K562 (cell line): ENCODE data around the gene SNRPD2. TPM values are rescaled to one million over a fixed set of nuclear protein-coding genes. Genes with fewer than 3 reads are reported as not detected.
A peak's percentile ranks its signal among the peaks of the same experiment; 100 is the strongest.

Experiments
- CREB3L1 ChIP-seq: fragments of 450-650 bp; IDR thresholded peaks from 2 replicates; pipeline ENCODE4 v1.6.1; 2014; ENCODE audit warnings: low read depth, mild to moderate bottlenecking, moderate library complexity, borderline replicate concordance
- KDM1A ChIP-seq, 2 experiments: fragments of 450-650 bp; IDR thresholded peaks; 2 replicates each; pipeline ENCODE4 v1.6.1; 2016; ENCODE audit warnings: mild to moderate bottlenecking in 2 of 2
- MTF1 ChIP-seq: fragments of 250-450 bp; sonication (Bioruptor Pico); IDR thresholded peaks from 2 replicates; pipeline ENCODE4 v1.9.0; 2021; ENCODE audit warnings: moderate library complexity, mild to moderate bottlenecking, inconsistent platforms, borderline replicate concordance
- NR2C2 ChIP-seq, 2 experiments: fragments of 200-800 bp in 1 of 2; sonication (Bioruptor generic) in 1 of 2; sonication (generic) in 1 of 2; formaldehyde crosslinking in 1 of 2; IDR thresholded peaks; 2 replicates each; pipeline versions ENCODE4 v1.6.1 to v1.8.0; 2016 to 2022; ENCODE audit warnings: mild to moderate bottlenecking in 1 of 2, missing compliant biosample characterization in 1 of 2, missing genetic modification characterization in 1 of 2, missing genetic modification reagents in 1 of 2
- PHB2 ChIP-seq: fragments of 450-650 bp; IDR thresholded peaks from 2 replicates; pipeline ENCODE4 v1.6.1; 2017; ENCODE audit warnings: low read depth
- POLR2G ChIP-seq: fragments of 200-400 bp; formaldehyde crosslinking; IDR thresholded peaks from 2 replicates; pipeline ENCODE4 v1.6.1; 2017; ENCODE audit warnings: low read depth, mild to moderate bottlenecking, antibody characterized with exemption, low read length, moderate library complexity
- RBM39 ChIP-seq: fragments of 200-400 bp; formaldehyde crosslinking; optimal IDR thresholded peaks from 2 replicates; pipeline ENCODE3; 2018; ENCODE audit warnings: low read depth, low read length
- RERE ChIP-seq: sonication (generic); formaldehyde crosslinking; IDR thresholded peaks from 2 replicates; pipeline ENCODE4 v1.8.0; 2023; ENCODE audit warnings: missing genetic modification reagents, mild to moderate bottlenecking, borderline replicate concordance
- SMARCA4 ChIP-seq: fragments of 450-650 bp; IDR thresholded peaks from 2 replicates; pipeline ENCODE4 v1.6.1; 2016
- TAL1 ChIP-seq: fragments of 450-650 bp; IDR thresholded peaks from 2 replicates; pipeline ENCODE4 v1.6.1; 2016; ENCODE audit warnings: mild to moderate bottlenecking
- THRAP3 ChIP-seq: fragments of 450-650 bp; IDR thresholded peaks from 2 replicates; pipeline ENCODE4 v1.6.1; 2016; ENCODE audit warnings: mild to moderate bottlenecking, inconsistent platforms, borderline replicate concordance
- ZNF407 ChIP-seq: fragments of 450-650 bp; IDR thresholded peaks from 2 replicates; pipeline ENCODE4 v1.6.1; 2016; ENCODE audit warnings: low read depth
- polyA plus RNA-seq, 8 experiments: library from polyadenylated mRNA; depleted of rRNA in 4 of 8; stranded (reverse) in 5 of 8; unstranded in 3 of 8; fragments of >200 nt; fragmentation: Nextera tagmentation in 2 of 8; fragmentation: Illumina TruSeq in 1 of 8; extraction: Ambion mirVana in 2 of 8; extraction: Trizol in 1 of 8; gene quantifications; 2 replicates each; pipeline versions ENCODE4 v1.2.1 to v1.2.3, GENCODE V29; 2011 to 2014; ENCODE audit warnings: inconsistent platforms in 1 of 8, missing spikeins in 1 of 8
- total RNA-seq, 7 experiments: library from RNA; depleted of rRNA in 6 of 7; stranded (reverse); fragments of >200 nt in 6 of 7; fragmentation: Illumina TruSeq in 2 of 7; extraction: Trizol in 2 of 7; gene quantifications; 2 replicates each; pipeline versions ENCODE4 v1.2.1 to v1.2.3, GENCODE V29; 2011 to 2021; ENCODE audit warnings: low replicate concordance in 1 of 7

SNRPD2 gene
- total and polyA plus RNA-seq, 9 of the 15 experiments (the other 6 are each of a cell fraction or from before 2014, with no cell fraction given): 728 to 4,411 (median 1,029) TPM

GRCh38 chr19:45668342-45668871 is 23.3 kb downstream of the SNRPD2 start (continued):
- TF ChIP-seq ZNF407: peak; percentile 54; the same call in 1 of the 2 replicates
- TF ChIP-seq THRAP3: peak; percentile 97
- TF ChIP-seq PHB2: peak; percentile 65; the same call in 1 of the 2 replicates
- TF ChIP-seq SMARCA4: 0 out of 2 replicates have a peak, but pooled peaks have one; percentile 44
- no peak for TF ChIP-seq RERE (CRISPR knock-in tag)
- 0 out of 2 replicates have a peak, but pooled peaks have one; percentile 8 for TF ChIP-seq TAL1
- TF ChIP-seq KDM1A (IDR thresholded peaks at IDR 0.05): 0 out of 4 replicates have a peak, but pooled peaks of 1 of the 2 experiments have one; percentile 7
- no peak for TF ChIP-seq MTF1 (CRISPR knock-in tag)
- no peak for TF ChIP-seq POLR2G
- 0 out of 2 replicates have a peak, but pooled peaks have one; percentile 13 for TF ChIP-seq CREB3L1
- TF ChIP-seq RBM39: no peak
- peak; percentile 62; the same call in 1 of the 2 replicates for TF ChIP-seq NR2C2 (CRISPR knock-in tag; IDR thresholded peaks at IDR 0.05)
- TF ChIP-seq NR2C2 (tag; IDR thresholded peaks at IDR 0.05): no peak
